ENCODE data around the gene RALY. TPM values are rescaled to one million over a fixed set of nuclear protein-coding genes. Genes with fewer than 3 reads are reported as not detected.

RALY gene
- total RNA-seq, 1 donor from 2014 or later = 153 TPM

- Mint-ChIP-seq H3K27ac (peak overlapping the region; percentile 98), H3K4me3 (peak overlapping the region; percentile 83), H3K4me1 (peaks cover 58% of the 10 kb centered on the region), H3K27me3 (no peaks in the 10 kb centered on the region), H3K9me3 (no peaks in the 10 kb centered on the region), H3K36me3 (ENCODE audit: low read depth) (peaks cover 31% of the 10 kb centered on the region)
- intact Hi-C loops (cut with micrococcal nuclease) = loop anchor here (5.0 to 10.0 kb wide), 2 partner anchors 310 to 883 kb away; partner anchors contain the start of genes ACSS2 and E2F1
- DNase-seq = peak; percentile 96
Observed at GRCh38 chr20:33994222-33994913, 657 bp downstream of the RALY start.

- H3K9me3 Mint-ChIP-seq = no peaks in the 10 kb centered on the region
- H3K4me3 Mint-ChIP-seq = peak overlapping the region; percentile 83
- peak overlapping the region; percentile 80 for H3K27ac Mint-ChIP-seq
- intact Hi-C loops (cut with micrococcal nuclease) = loop anchor here (10.0 kb wide), 1 partner anchor 310 kb away; the partner anchor contains the start of gene E2F1
- H3K27me3 Mint-ChIP-seq = no peaks in the 10 kb centered on the region
- peaks cover 31% of the 10 kb centered on the region for H3K36me3 Mint-ChIP-seq (ENCODE audit: low read depth)
- H3K4me1 Mint-ChIP-seq = peaks cover 61% of the 10 kb centered on the region
- no peak for DNase-seq
Observed at GRCh38 chr20:33995053-33995831, 1.5 kb downstream of the RALY start.

DNA sequence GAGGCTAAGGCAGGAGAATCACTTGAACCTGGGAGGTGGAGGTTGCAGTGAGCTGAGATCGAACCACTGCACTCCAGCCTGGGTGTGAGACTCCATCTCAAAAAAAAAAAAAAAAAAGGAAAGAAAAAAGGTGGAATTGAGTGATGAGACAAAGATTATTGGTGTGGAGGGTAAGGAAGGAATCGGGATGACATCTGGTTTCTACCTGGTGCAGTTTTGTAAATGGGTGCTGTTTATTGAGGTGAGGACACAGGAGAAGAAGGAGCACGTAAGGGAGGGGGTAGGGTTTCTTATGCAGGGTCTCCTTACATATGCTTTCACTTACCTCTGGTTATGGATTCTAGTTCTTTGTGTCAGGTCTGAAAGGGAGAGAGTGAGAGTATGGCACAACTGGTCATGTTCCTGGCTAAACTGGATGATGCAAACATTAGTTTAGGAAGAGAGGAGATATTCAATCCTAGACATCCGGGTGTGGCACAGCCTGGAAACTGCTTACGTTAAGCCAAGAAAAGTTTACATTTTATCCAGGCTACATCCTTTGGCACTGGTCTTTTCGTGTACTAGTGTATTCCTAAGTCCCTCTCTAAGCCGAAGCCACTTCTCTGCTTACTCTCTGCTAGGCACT, 5.4 kb downstream of the RALY start:
- no peak for DNase-seq
- intact Hi-C loops (cut with micrococcal nuclease) = loop anchor here (10.0 kb wide), 1 partner anchor 314 kb away; the partner anchor contains the start of gene E2F1
- Mint-ChIP-seq H3K4me3 (no peak overlapping the region), H3K27ac (no peak overlapping the region), H3K9me3 (no peaks in the 10 kb centered on the region), H3K27me3 (no peaks in the 10 kb centered on the region), H3K36me3 (ENCODE audit: low read depth) (peaks cover 33% of the 10 kb centered on the region), H3K4me1 (peaks cover 69% of the 10 kb centered on the region)

- H3K9me3 Mint-ChIP-seq = no peaks in the 10 kb centered on the region
- intact Hi-C loops (cut with micrococcal nuclease) = no loop called here
- no peaks in the 10 kb centered on the region for H3K27me3 Mint-ChIP-seq
- no peak overlapping the region for H3K27ac Mint-ChIP-seq
- no peak overlapping the region for H3K4me3 Mint-ChIP-seq
- peaks cover 22% of the 10 kb centered on the region for H3K36me3 Mint-ChIP-seq (ENCODE audit: low read depth)
- DNase-seq = no peak
- peaks cover 64% of the 10 kb centered on the region for H3K4me1 Mint-ChIP-seq
Observed at GRCh38 chr20:34001378-34001777, 7.7 kb downstream of the RALY start.

DNA sequence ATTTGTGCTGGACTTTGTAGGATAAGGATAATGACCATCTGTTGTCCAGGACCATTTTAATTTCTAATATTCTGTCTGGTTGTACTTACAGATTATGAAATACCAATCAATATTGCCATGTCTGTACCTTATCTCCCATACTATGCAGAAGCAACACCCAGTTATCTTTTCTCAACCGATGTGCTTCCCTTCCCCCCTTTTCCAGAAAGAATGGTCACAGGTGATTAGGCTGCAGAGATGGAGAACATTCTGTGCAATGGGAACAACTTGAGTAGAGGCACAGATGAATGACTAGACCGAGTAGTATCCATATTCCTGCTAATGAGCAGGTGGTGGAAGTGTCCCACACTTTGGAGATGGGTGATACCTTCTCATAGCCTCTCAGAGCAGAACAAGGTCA, 10.5 kb downstream of the RALY start:
- Mint-ChIP-seq H3K36me3 (ENCODE audit: low read depth) (peaks cover 18% of the 10 kb centered on the region), H3K4me3 (no peak overlapping the region), H3K27me3 (no peaks in the 10 kb centered on the region), H3K9me3 (no peaks in the 10 kb centered on the region), H3K27ac (no peak overlapping the region), H3K4me1 (peaks cover 60% of the 10 kb centered on the region)
- intact Hi-C loops (cut with micrococcal nuclease) = no loop called here
- no peak for DNase-seq

GRCh38 chr20:34004790-34005457, 11.2 kb downstream of the RALY start:
- no peak for DNase-seq
- intact Hi-C loops (cut with micrococcal nuclease) = no loop called here
- H3K36me3 Mint-ChIP-seq (ENCODE audit: low read depth) = peaks cover 18% of the 10 kb centered on the region
- H3K27me3 Mint-ChIP-seq = no peaks in the 10 kb centered on the region
- no peak overlapping the region for H3K27ac Mint-ChIP-seq
- H3K4me3 Mint-ChIP-seq = no peak overlapping the region
- H3K4me1 Mint-ChIP-seq = peaks cover 61% of the 10 kb centered on the region
- no peaks in the 10 kb centered on the region for H3K9me3 Mint-ChIP-seq

DNA sequence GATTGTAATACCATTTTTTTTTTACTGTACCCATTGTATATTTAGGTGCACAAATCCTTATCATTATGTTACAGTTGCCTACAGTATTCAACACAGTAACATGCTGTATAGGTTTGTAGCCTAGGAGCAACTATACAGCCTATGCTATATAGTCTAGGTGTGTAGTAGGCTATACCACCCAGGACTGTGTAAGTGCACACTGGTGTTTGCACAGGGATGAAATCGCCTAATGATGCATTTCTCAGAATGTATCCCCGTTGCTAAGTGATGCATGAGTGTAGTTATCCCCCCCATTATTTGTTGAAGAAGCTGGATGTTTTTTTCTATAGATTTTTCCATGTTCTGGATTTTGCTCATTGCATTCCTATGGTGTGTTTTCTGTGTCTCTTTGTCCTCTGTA, 12.9 kb downstream of the RALY start:
- H3K4me1 Mint-ChIP-seq = peaks cover 60% of the 10 kb centered on the region
- DNase-seq = no peak
- H3K36me3 Mint-ChIP-seq (ENCODE audit: low read depth) = peaks cover 18% of the 10 kb centered on the region
- intact Hi-C loops (cut with micrococcal nuclease) = no loop called here
- no peaks in the 10 kb centered on the region for H3K9me3 Mint-ChIP-seq
- no peak overlapping the region for H3K27ac Mint-ChIP-seq
- H3K4me3 Mint-ChIP-seq = no peak overlapping the region
- no peaks in the 10 kb centered on the region for H3K27me3 Mint-ChIP-seq

- peaks cover 15% of the 10 kb centered on the region for H3K36me3 Mint-ChIP-seq (ENCODE audit: low read depth)
- H3K4me3 Mint-ChIP-seq = peak overlapping the region; percentile 65
- no peaks in the 10 kb centered on the region for H3K9me3 Mint-ChIP-seq
- DNase-seq = no peak
- H3K4me1 Mint-ChIP-seq = peaks cover 61% of the 10 kb centered on the region
- H3K27ac Mint-ChIP-seq = peak overlapping the region; percentile 80
- H3K27me3 Mint-ChIP-seq = no peaks in the 10 kb centered on the region
- intact Hi-C loops (cut with micrococcal nuclease) = no loop called here
Observed at GRCh38 chr20:34008477-34008876, 14.8 kb downstream of the RALY start.

DNA sequence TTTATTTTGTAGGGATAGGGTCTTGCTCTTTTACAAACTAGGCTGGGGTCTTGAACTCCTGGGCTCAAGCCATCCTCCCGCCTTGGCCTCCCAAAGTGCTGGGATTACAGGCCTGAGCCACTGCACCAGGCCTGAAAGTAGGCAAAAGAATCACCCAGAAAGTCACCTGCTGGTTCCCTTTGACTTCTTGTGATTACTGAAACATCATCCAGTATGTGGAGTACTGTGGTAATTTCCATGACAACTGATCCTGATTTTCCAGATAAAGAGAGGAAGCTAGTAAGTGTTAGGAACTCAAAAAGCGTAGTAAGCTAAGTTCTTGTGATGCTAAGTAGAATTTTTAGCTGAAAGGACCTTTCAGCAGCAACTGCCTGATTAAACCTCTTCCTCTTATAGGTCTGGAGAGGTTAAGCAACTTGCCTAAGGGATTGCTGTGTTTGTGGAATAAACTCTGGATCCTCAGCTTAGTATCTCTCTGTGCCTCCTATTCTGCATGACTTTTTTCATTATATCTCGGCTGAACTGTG, 16.8 kb downstream of the RALY start:
- intact Hi-C loops (cut with micrococcal nuclease) = no loop called here
- peaks cover 66% of the 10 kb centered on the region for H3K4me1 Mint-ChIP-seq
- H3K4me3 Mint-ChIP-seq = no peak overlapping the region
- DNase-seq = no peak
- H3K36me3 Mint-ChIP-seq (ENCODE audit: low read depth) = peaks cover 12% of the 10 kb centered on the region
- no peak overlapping the region for H3K27ac Mint-ChIP-seq
- H3K27me3 Mint-ChIP-seq = no peaks in the 10 kb centered on the region
- no peaks in the 10 kb centered on the region for H3K9me3 Mint-ChIP-seq

- Mint-ChIP-seq H3K4me1 (peaks cover 71% of the 10 kb centered on the region), H3K27ac (no peak overlapping the region), H3K27me3 (no peaks in the 10 kb centered on the region), H3K36me3 (ENCODE audit: low read depth) (peaks cover 12% of the 10 kb centered on the region), H3K9me3 (no peaks in the 10 kb centered on the region), H3K4me3 (no peak overlapping the region)
- DNase-seq = no peak
- intact Hi-C loops (cut with micrococcal nuclease) = no loop called here
Observed at GRCh38 chr20:34011275-34011674, 17.6 kb downstream of the RALY start.

GRCh38 chr20:34012330-34012729, 18.6 kb downstream of the RALY start:
- H3K4me3 Mint-ChIP-seq = no peak overlapping the region
- peaks cover 12% of the 10 kb centered on the region for H3K36me3 Mint-ChIP-seq (ENCODE audit: low read depth)
- no peak for DNase-seq
- no peaks in the 10 kb centered on the region for H3K27me3 Mint-ChIP-seq
- H3K9me3 Mint-ChIP-seq = no peaks in the 10 kb centered on the region
- H3K4me1 Mint-ChIP-seq = peaks cover 75% of the 10 kb centered on the region
- intact Hi-C loops (cut with micrococcal nuclease) = no loop called here
- peak overlapping the region; percentile 30 for H3K27ac Mint-ChIP-seq

DNA sequence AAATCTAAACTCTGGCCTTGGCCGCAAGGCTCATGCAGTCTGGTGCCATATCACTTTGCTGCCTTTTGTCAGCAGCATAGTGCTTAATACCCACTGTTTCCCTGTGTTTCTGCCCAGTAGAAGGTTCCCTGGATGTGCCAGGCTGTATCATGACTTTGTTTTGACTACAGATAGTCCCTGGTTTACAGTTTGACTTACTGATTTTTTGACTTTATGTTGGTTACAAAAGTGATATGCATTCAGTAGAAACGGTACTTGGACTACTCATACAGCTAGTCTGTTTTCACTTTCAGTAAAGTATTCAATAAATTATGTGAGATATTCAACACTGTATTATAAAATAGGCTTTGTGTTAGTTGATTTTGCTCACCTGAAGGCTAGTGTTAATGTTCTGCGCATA, 19.0 kb downstream of the RALY start:
- peak overlapping the region; percentile 30 for H3K27ac Mint-ChIP-seq
- H3K9me3 Mint-ChIP-seq = no peaks in the 10 kb centered on the region
- no peak overlapping the region for H3K4me3 Mint-ChIP-seq
- H3K36me3 Mint-ChIP-seq (ENCODE audit: low read depth) = peaks cover 11% of the 10 kb centered on the region
- no peaks in the 10 kb centered on the region for H3K27me3 Mint-ChIP-seq
- no peak for DNase-seq
- peaks cover 77% of the 10 kb centered on the region for H3K4me1 Mint-ChIP-seq
- intact Hi-C loops (cut with micrococcal nuclease) = no loop called here

- intact Hi-C loops (cut with micrococcal nuclease) = no loop called here
- H3K27me3 Mint-ChIP-seq = no peaks in the 10 kb centered on the region
- DNase-seq = no peak
- peaks cover 7% of the 10 kb centered on the region for H3K36me3 Mint-ChIP-seq (ENCODE audit: low read depth)
- H3K27ac Mint-ChIP-seq = no peak overlapping the region
- no peak overlapping the region for H3K4me3 Mint-ChIP-seq
- H3K9me3 Mint-ChIP-seq = no peaks in the 10 kb centered on the region
- H3K4me1 Mint-ChIP-seq = peaks cover 72% of the 10 kb centered on the region
Observed at GRCh38 chr20:34013554-34013953, 19.8 kb downstream of the RALY start.
